HepG2 (cell line): ENCODE results near the gene ME3. TPM values are rescaled to one million over a fixed set of nuclear protein-coding genes. Genes with fewer than 3 reads are reported as not detected.

Source experiments
- ATAC-seq: fragments of 200-7000 bp; cut with Tn5 transposase; 3 replicates; pipeline ENCODE4 v1.9.1; 2020; ENCODE audit warnings: mild to moderate bottlenecking, moderate library complexity
- BruUV-seq: library from RNA; stranded (reverse); fragments of 400-500 nt; replicated peaks from 2 replicates; lab custom pipeline; 2021; lab: Mats Ljungman, UMichigan
- CTCF ChIA-PET: fragments of 300-600 bp; formaldehyde crosslinking; extraction: SDS; loops from one replicate; lab custom pipeline; 2021; ENCODE audit warnings: low total read pairs, inconsistent platforms, low intra/inter-chr PET ratio; lab: Yijun Ruan, JAX
- POLR2A ChIA-PET: fragments of 350-600 bp; sonication (Branson Sonifier 250); formaldehyde crosslinking; loops from one replicate; lab custom pipeline; 2020; ENCODE audit warnings: antibody characterized with exemption, inconsistent platforms; lab: Yijun Ruan, JAX
- DNase-seq: peaks from one replicate; pipeline ENCODE4 v3.0.0-alpha.2; 2015; ENCODE audit warnings: low spot score
- FAIRE-seq: peaks from 3 replicates; lab custom pipeline; 2011; peaks lifted over from hg19 to GRCh38; lab: Jason Lieb, UNC
- H2AFZ ChIP-seq: one replicate; pipeline ENCODE4 v1.6.1; 2011; ENCODE audit warnings: low read length, inconsistent platforms
- H3K27ac ChIP-seq: fragments of 300-600 bp; 3 replicates; pipeline ENCODE4 v1.8.0; 2011; ENCODE audit warnings: mixed run types, mild to moderate bottlenecking, mixed read lengths, low read length, inconsistent platforms; ENCODE audit not compliant: insufficient read depth; ENCODE audit errors: extremely low read length
- H3K27me3 ChIP-seq, 2 experiments: fragments of 200-600 bp in 1 of 2; 2 replicates in 1 of 2; 3 replicates in 1 of 2; pipeline versions ENCODE4 v1.6.0 to v1.8.0; 2011; ENCODE audit warnings: low read length in 2 of 2, mild to moderate bottlenecking in 2 of 2, moderate library complexity in 2 of 2, inconsistent platforms in 1 of 2; ENCODE audit not compliant: insufficient read depth in 2 of 2, control insufficient read depth in 1 of 2
- H3K36me3 ChIP-seq, 2 experiments: fragments of 200-600 bp in 1 of 2; replicated peaks in 1 of 2; 2 replicates in 1 of 2; 3 replicates in 1 of 2; pipeline versions ENCODE4 v1.5.1 to v1.8.0; 2011; ENCODE audit warnings: low read length in 2 of 2, inconsistent platforms in 1 of 2; ENCODE audit not compliant: insufficient read depth in 2 of 2, control insufficient read depth in 1 of 2
- H3K4me1 ChIP-seq: 2 replicates; pipeline ENCODE4 v1.5.1; 2012; ENCODE audit warnings: low read length, inconsistent platforms; ENCODE audit not compliant: insufficient read depth
- H3K4me2 ChIP-seq: 2 replicates; pipeline ENCODE4 v1.6.0; 2011; ENCODE audit warnings: low read depth, low read length, inconsistent platforms
- H3K4me3 ChIP-seq, 3 experiments: fragments of 200-600 bp in 1 of 3; sonication (generic), shearing (Covaris generic) in 1 of 3; replicated peaks in 1 of 3; 2 replicates each; pipeline ENCODE4 v1.5.1; 2011 to 2016; ENCODE audit warnings: low read length in 3 of 3, inconsistent platforms in 2 of 3, low read depth in 2 of 3, mild to moderate bottlenecking in 2 of 3, control low read depth in 1 of 3, mixed read lengths in 1 of 3; ENCODE audit not compliant: insufficient read depth in 1 of 3
- H3K79me2 ChIP-seq: one replicate; pipeline ENCODE4 v1.6.1; 2011; ENCODE audit warnings: low read length, inconsistent platforms; ENCODE audit not compliant: insufficient read depth
- H3K9ac ChIP-seq: 2 replicates; pipeline ENCODE4 v1.6.0; 2011; ENCODE audit warnings: mild to moderate bottlenecking, low read depth, low read length, inconsistent platforms; ENCODE audit not compliant: insufficient read depth
- H3K9me3 ChIP-seq: 2 replicates; pipeline ENCODE4 v1.5.1; 2012; ENCODE audit warnings: mild to moderate bottlenecking, low read length
- H4K20me1 ChIP-seq: 2 replicates; pipeline ENCODE4 v1.6.0; 2011; ENCODE audit warnings: inconsistent platforms, mild to moderate bottlenecking, low read length, moderate library complexity; ENCODE audit not compliant: insufficient read depth
- MIXL1 ChIP-seq: IDR thresholded peaks from 2 replicates; pipeline ENCODE4 v1.6.1; 2016
- ZKSCAN8 ChIP-seq: IDR thresholded peaks from 2 replicates; pipeline ENCODE4 v1.6.1; 2016; ENCODE audit warnings: borderline replicate concordance, missing genetic modification reagents, missing compliant biosample characterization
- ZSCAN31 ChIP-seq: sonication (generic); formaldehyde crosslinking; IDR thresholded peaks from 2 replicates; pipeline ENCODE4 v1.5.0; 2020; ENCODE audit warnings: low read depth, mild to moderate bottlenecking, missing genetic modification reagents
- WGBS: methylation state at CpG from one replicate; pipeline ENCODE4 v1.1.6; 2017; ENCODE audit warnings: low lambda C conversion rate; 5-methylcytosine and 5-hydroxymethylcytosine counted together
- in situ Hi-C: cut with HindIII; loops from 2 replicates; pipeline ENCODE4 v1.10.0; 2017; ENCODE audit warnings: low pct_unique_long_range_greater_than_20kb; ENCODE audit not compliant: extremely low pct_ligation_motif_present
- intact Hi-C: fragments of 100-400 bp; cut with micrococcal nuclease; formaldehyde crosslinking; loops from one replicate; pipeline ENCODE4 v1.10.0; 2022; ENCODE audit not compliant: unreplicated experiment
- polyA plus RNA-seq, 8 experiments: library from polyadenylated mRNA; depleted of rRNA in 3 of 8; stranded (reverse) in 7 of 8; unstranded in 1 of 8; fragments of >200 nt; fragmentation: Illumina TruSeq in 4 of 8; extraction: Trizol in 4 of 8; gene quantifications; 2 replicates each; pipeline versions ENCODE4 v1.2.1 to v1.2.3, GENCODE V29; 2011 to 2016; ENCODE audit warnings: low read depth in 4 of 8, missing spikeins in 1 of 8, mixed read lengths in 1 of 8; ENCODE audit not compliant: insufficient read depth in 1 of 8
- total RNA-seq, 5 experiments: library from RNA; depleted of rRNA; stranded (reverse); fragments of >200 nt; fragmentation: Illumina TruSeq; extraction: Trizol; gene quantifications; 2 replicates each; pipeline ENCODE4 v1.2.3, GENCODE V29; 2016; ENCODE audit warnings: low read depth in 1 of 5
- TF ChIP-seq, protein P1 (sequence below): IDR thresholded peaks from 2 replicates; pipeline ENCODE4 v1.6.1; 2012; ENCODE audit warnings: inconsistent platforms
- TF ChIP-seq, protein P2 (sequence below): sonication (generic); formaldehyde crosslinking; IDR thresholded peaks from 2 replicates; pipeline ENCODE4 v1.8.1; 2023; ENCODE audit warnings: missing genetic modification reagents, inconsistent platforms, borderline replicate concordance

ME3 gene
- total and polyA plus RNA-seq, 2 of the 13 experiments (the other 11 are each of a cell fraction or from before 2014, with no cell fraction given): not detected

DNA sequence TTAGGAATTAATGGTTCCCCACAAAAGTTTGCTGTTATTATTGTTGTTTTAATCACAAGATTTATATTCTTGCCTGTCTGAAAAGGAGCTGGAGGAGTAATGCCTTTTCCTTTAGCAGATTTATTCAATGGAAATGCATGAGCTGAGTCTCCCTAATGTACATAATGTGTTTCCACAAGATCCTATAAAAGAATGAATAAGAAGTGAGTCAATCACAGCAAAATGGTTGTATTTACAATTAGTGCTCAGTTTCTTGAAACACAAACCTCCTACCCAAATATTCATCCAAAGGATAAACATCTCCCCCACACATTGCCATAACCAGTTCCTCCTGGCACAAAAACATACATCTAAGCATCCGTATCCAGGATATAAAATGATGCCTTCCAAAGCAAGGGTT, 33.3 kb downstream of the ME3 start:
- H3K4me3 ChIP-seq: no peak overlapping the region
- ChIA-PET POLR2A (no interaction called here), CTCF (no interaction called here)
- H4K20me1 ChIP-seq: no peaks in the 10 kb centered on the region
- no peak for ATAC-seq
- no peak overlapping the region for H3K27ac ChIP-seq
- intact Hi-C loops: no loop called here
- WGBS: 0% methylated on average over 1 of the region's 1 CpG
- no peak overlapping the region for H3K9ac ChIP-seq
- TF ChIP-seq MIXL1 (CRISPR knock-in tag) (no peak), ZKSCAN8 (CRISPR knock-in tag) (no peak), ZSCAN31 (CRISPR knock-in tag) (no peak)
- TF ChIP-seq, protein P1, sequence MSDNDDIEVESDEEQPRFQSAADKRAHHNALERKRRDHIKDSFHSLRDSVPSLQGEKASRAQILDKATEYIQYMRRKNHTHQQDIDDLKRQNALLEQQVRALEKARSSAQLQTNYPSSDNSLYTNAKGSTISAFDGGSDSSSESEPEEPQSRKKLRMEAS: no peak
- no peak overlapping the region for H3K4me2 ChIP-seq
- H3K4me1 ChIP-seq: no peaks in the 10 kb centered on the region
- H3K36me3 ChIP-seq: no peaks in the 10 kb centered on the region
- FAIRE-seq: no peak
- DNase-seq: no peak
- no TSS peak for BruUV-seq
- in situ Hi-C loops: no loop called here
- H3K27me3 ChIP-seq: 0 out of 5 replicates have a peak, but pooled peaks cover 0 to 1% of the 10 kb centered on the region in 2 experiments
- no peak overlapping the region for H2AFZ ChIP-seq
- no peaks in the 10 kb centered on the region for H3K79me2 ChIP-seq
- no peaks in the 10 kb centered on the region for H3K9me3 ChIP-seq

DNA sequence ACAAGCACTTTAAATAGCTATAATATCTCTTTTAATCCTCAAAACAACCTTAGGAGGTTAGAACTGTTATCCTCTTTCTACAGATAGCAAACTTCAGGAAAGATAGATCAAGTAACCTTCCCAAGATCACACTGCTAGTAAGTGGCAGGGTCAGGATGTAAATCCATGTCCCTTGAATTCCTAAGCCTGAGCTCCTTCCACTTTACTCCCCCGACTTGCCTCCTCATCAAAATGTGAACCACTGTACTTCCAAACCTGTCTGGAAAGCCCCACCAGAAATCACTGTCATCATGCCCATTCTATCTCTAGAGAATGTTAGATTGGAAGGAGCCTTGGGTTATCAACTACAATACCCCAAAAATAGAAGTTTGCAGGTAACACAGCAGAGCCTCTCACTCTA, 33.7 kb downstream of the ME3 start:
- Histone ChIP-seq H3K27ac (no peak overlapping the region), H3K9ac (no peak overlapping the region)

More for the DNA sequence above, 33.7 kb downstream of the ME3 start:
- 0% methylated on average over 1 of the region's 1 CpG for WGBS
- intact Hi-C loops (no loop called here), in situ Hi-C loops (no loop called here)
- Histone ChIP-seq H3K4me2 (no peak overlapping the region), H3K4me3 (no peak overlapping the region), H3K9me3 (no peaks in the 10 kb centered on the region)
- TF ChIP-seq, protein P2, sequence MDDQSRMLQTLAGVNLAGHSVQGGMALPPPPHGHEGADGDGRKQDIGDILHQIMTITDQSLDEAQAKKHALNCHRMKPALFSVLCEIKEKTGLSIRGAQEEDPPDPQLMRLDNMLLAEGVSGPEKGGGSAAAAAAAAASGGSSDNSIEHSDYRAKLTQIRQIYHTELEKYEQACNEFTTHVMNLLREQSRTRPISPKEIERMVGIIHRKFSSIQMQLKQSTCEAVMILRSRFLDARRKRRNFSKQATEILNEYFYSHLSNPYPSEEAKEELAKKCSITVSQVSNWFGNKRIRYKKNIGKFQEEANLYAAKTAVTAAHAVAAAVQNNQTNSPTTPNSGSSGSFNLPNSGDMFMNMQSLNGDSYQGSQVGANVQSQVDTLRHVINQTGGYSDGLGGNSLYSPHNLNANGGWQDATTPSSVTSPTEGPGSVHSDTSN (CRISPR knock-in tag): no peak
- TF ChIP-seq, all 625 proteins: peak for 0
- ChIA-PET POLR2A (no interaction called here), CTCF (no interaction called here)
- Histone ChIP-seq H3K4me1 (no peaks in the 10 kb centered on the region), H3K79me2 (no peaks in the 10 kb centered on the region), H3K27me3 (0 out of 5 replicates have a peak, but pooled peaks cover 0 to 4% of the 10 kb centered on the region in 2 experiments), H2AFZ (no peak overlapping the region), H4K20me1 (no peaks in the 10 kb centered on the region), H3K36me3 (no peaks in the 10 kb centered on the region)
- ATAC-seq (no peak), FAIRE-seq (no peak), DNase-seq (no peak)
- no TSS peak for BruUV-seq
